GM12875 (cell line): ENCODE measurements around the gene MCTP1.
"Not testable (repeated sequence)": the region's sequence is repeated elsewhere in the genome, so short reads cannot be mapped to it uniquely, and the experiment has no call there.

Experiments
- H3K4me3 ChIP-seq: one replicate; pipeline ENCODE4 v1.5.1; 2011; ENCODE audit warnings: low read depth, low read length, control low read depth
- CTCF ChIP-seq: IDR thresholded peaks from 2 replicates; pipeline ENCODE4 v1.5.1; 2011; ENCODE audit warnings: low read depth, mild to moderate bottlenecking, control low read depth, inconsistent platforms, low read length, moderate library complexity, borderline replicate concordance; ENCODE audit not compliant: insufficient read depth

The MCTP1 gene

GRCh38 chr5:94849324-94849723 is 435.6 kb downstream of the MCTP1 start:
- no peak overlapping the region for H3K4me3 ChIP-seq
- no peak for TF ChIP-seq CTCF

- no peak for TF ChIP-seq CTCF
- H3K4me3 ChIP-seq = no peak overlapping the region
These were observed 437.2 kb downstream of the MCTP1 start for GRCh38 chr5:94847726-94848125.

- no peak overlapping the region for H3K4me3 ChIP-seq
- no peak for TF ChIP-seq CTCF
These were observed 437.9 kb downstream of the MCTP1 start for GRCh38 chr5:94847019-94847418.

- not testable (repeated sequence) for H3K4me3 ChIP-seq
These were observed 439.2 kb downstream of the MCTP1 start for GRCh38 chr5:94845696-94846095.

- no peak for TF ChIP-seq CTCF
- H3K4me3 ChIP-seq = no peak overlapping the region
These were observed 443.1 kb downstream of the MCTP1 start for GRCh38 chr5:94841598-94842322.

- TF ChIP-seq CTCF = no peak
These were observed 451.0 kb downstream of the MCTP1 start for GRCh38 chr5:94833851-94834250.

GRCh38 chr5:94832685-94833084 is 452.2 kb downstream of the MCTP1 start:
- H3K4me3 ChIP-seq = no peak overlapping the region
- TF ChIP-seq CTCF = no peak

More at GRCh38 chr5:94833851-94834250, 451.0 kb downstream of the MCTP1 start:
- no peak overlapping the region for H3K4me3 ChIP-seq
